ENCODE measurements around the gene CTXN3. TPM values are rescaled to one million over a fixed set of nuclear protein-coding genes. Genes with fewer than 3 reads are reported as not detected.

The CTXN3 gene
- polyA plus RNA-seq, 1 donor from 2014 or later, result 0.83 TPM

GRCh38 chr5:127667926-127668325 lies 19.0 kb downstream of the CTXN3 start:
- no peaks in the 10 kb centered on the region for H3K79me2 ChIP-seq (replicated peaks; ENCODE audit: insufficient read depth, low read length)
- H4K20me1 ChIP-seq (ENCODE audit: insufficient read depth), result no peaks in the 10 kb centered on the region
- TF ChIP-seq MXI1 (conservative IDR thresholded peaks at IDR 0.05; ENCODE audit: poor library complexity, severe bottlenecking), result no peak
- TF ChIP-seq CTCF (IDR thresholded peaks at IDR 0.05; ENCODE audit: poor library complexity, severe bottlenecking), result no peak
- TF ChIP-seq SMC3 (conservative IDR thresholded peaks at IDR 0.05; ENCODE audit: poor library complexity), result no peak
- TF ChIP-seq EZH2 (IDR thresholded peaks at IDR 0.05; ENCODE audit: borderline replicate concordance, insufficient read depth, low read length, poor library complexity, severe bottlenecking), result no peak
- H3K36me3 ChIP-seq (ENCODE audit: insufficient read depth, low read length), result no peaks in the 10 kb centered on the region
- H3K4me2 ChIP-seq (ENCODE audit: low read length), result no peak overlapping the region
- H3K9ac ChIP-seq (ENCODE audit: low read length), result no peak overlapping the region
- H3K9me3 ChIP-seq (ENCODE audit: low read length), result no peaks in the 10 kb centered on the region
- no peaks in the 10 kb centered on the region for H3K9me2 ChIP-seq (ENCODE audit: insufficient read depth, low read length)
- no peaks in the 10 kb centered on the region for H3K27me3 ChIP-seq (ENCODE audit: insufficient read depth, low read depth, low read length)
- H3K4me3 ChIP-seq (ENCODE audit: low read length), result no peak overlapping the region
- H3F3A ChIP-seq (ENCODE audit: insufficient read depth, low read length, poor library complexity, severe bottlenecking), result no peaks in the 10 kb centered on the region
- no peak overlapping the region for H2AFZ ChIP-seq (ENCODE audit: low read depth, low read length)
- no peak overlapping the region for H3K27ac ChIP-seq (ENCODE audit: low read length)

- Histone ChIP-seq H3K79me2 (replicated peaks; ENCODE audit: insufficient read depth, low read length) (no peaks in the 10 kb centered on the region), H3K27ac (ENCODE audit: low read length) (no peak overlapping the region), H3K9me3 (ENCODE audit: low read length) (no peaks in the 10 kb centered on the region), H4K20me1 (ENCODE audit: insufficient read depth) (no peaks in the 10 kb centered on the region), H3K4me2 (ENCODE audit: low read length) (no peak overlapping the region), H2AFZ (ENCODE audit: low read depth, low read length) (no peak overlapping the region), H3F3A (ENCODE audit: insufficient read depth, low read length, poor library complexity, severe bottlenecking) (no peaks in the 10 kb centered on the region), H3K9ac (ENCODE audit: low read length) (no peak overlapping the region), H3K9me2 (ENCODE audit: insufficient read depth, low read length) (no peaks in the 10 kb centered on the region), H3K36me3 (ENCODE audit: insufficient read depth, low read length) (no peaks in the 10 kb centered on the region), H3K27me3 (ENCODE audit: insufficient read depth, low read depth, low read length) (no peaks in the 10 kb centered on the region), H3K4me3 (ENCODE audit: low read length) (no peak overlapping the region)
- no peak for TF ChIP-seq CTCF (IDR thresholded peaks at IDR 0.05; ENCODE audit: poor library complexity, severe bottlenecking)
- no peak for TF ChIP-seq SMC3 (conservative IDR thresholded peaks at IDR 0.05; ENCODE audit: poor library complexity)
- TF ChIP-seq TAF1 (IDR thresholded peaks at IDR 0.05; ENCODE audit: low read depth), result no peak
- no peak for TF ChIP-seq MXI1 (conservative IDR thresholded peaks at IDR 0.05; ENCODE audit: poor library complexity, severe bottlenecking)
- no peak for TF ChIP-seq REST (IDR thresholded peaks at IDR 0.05; ENCODE audit: borderline replicate concordance)
- TF ChIP-seq EZH2 (IDR thresholded peaks at IDR 0.05; ENCODE audit: borderline replicate concordance, insufficient read depth, low read length, poor library complexity, severe bottlenecking), result no peak
Observed at GRCh38 chr5:127671218-127671617, 22.3 kb downstream of the CTXN3 start.

Measured in neural cell (in vitro differentiated cells).